Hematopoietic multipotent progenitor cell treated with erythropoietin and hydrocortisone succinate and interleukin-3 and kit ligand, for 4 days (in vitro differentiated cells): ENCODE data around the gene SAMD3.
A peak's percentile ranks its signal among the peaks of the same experiment; 100 is the strongest.
"Not testable (repeated sequence)": the region's sequence is repeated elsewhere in the genome, so short reads cannot be mapped to it uniquely, and the experiment has no call there.

Source experiments
- DNase-seq: peaks from one replicate; pipeline ENCODE4 v3.0.0-alpha.2; 2015

The SAMD3 gene

DNA sequence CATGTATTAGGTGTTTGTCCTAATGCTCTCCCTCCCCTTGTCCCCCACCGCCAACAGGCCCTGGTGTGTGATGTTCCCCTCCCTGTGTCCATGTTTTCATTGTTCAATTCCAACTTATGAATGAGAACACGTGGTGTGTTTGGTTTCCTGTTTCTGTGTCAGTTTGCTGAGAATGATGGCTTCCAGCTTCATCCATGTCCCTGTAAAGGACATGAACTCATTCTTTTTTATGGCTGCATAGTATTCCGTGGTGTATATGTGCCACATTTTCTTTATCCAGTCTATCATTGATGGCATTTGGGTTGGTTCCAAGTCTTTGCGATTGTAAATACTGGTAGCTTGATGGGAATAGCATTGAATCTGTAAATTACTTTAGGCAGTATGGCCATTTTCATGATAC, 52.6 kb downstream of the SAMD3 start:
- DNase-seq, result not testable (repeated sequence)

GRCh38 chr6:130167655-130168054, 55.1 kb downstream of the SAMD3 start:
- DNase-seq, result no peak

- no peak for DNase-seq
These were observed 58.5 kb downstream of the SAMD3 start for GRCh38 chr6:130164251-130164650.

- no peak for DNase-seq
These were observed 59.5 kb downstream of the SAMD3 start for GRCh38 chr6:130163266-130163665.

DNA sequence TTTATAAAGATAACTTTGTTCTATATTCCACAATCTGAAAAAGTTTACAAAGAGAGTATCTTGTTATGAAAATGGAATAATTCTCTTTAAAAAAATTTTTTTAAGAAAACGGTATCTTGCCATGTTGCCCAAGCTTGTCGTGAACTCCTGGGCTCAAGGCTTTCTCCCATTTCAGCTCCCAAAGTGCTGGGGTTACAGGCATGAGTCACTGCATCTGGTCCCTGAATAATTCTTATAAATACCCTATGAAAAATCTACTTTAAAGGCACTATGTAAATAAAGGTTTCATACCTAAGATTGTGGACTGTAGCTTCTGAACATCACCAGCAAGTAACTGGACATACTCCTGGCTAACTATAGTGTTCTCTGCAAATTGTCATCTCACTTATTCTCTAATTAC, 60.3 kb downstream of the SAMD3 start:
- no peak for DNase-seq

DNA sequence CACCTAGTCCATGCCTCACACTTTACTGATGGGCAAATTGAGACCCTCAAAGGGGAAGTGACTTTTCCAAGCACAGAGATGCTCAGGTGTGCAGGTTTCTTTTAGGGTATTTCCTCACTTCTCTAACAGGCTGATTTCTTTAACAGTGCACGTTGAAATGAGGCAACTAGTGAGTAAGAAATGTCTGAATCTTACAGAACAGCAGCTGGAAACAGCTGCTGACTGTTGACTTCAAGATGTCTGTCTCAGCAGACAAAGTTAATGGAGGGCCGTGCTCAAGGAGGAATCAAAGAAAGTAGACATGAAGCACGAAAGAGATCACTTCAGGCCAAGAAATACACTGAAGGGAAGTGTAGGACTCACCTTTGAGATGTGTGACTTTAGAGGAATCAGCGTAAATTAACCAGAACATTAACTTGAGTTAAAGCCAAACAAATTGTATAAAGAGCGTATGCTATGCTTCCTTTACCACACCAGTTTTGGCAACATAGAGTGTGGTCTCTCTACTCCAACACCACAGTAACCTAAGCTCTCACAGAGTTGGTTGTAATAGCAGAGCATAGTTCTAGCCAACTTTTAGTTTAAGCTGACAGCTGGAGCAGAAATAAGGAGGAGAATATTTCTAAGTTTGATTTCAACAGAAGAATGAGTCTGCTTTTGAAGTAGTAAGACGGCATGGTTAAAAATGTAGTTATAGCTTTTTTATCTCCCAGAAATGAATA, 60.9 kb downstream of the SAMD3 start:
- no peak for DNase-seq

DNA sequence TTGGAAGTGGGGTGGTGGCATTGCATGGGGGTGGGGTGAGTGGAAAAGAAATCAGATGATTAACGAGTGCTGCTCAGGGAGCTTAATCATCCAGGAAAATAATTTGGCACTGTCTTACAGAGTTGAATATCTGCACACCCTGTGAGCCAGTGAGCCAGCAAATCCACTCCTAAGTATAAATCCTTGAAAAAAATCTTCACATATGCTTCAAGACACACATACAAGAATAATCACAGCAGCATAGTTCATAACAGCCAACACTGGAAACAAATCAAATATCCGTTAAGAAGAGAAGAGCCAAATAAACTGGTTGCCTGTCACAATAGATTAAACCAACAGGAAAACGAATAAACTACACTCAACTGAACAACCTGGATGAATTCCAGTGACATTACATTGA, 62.8 kb downstream of the SAMD3 start:
- DNase-seq, result no peak

DNA sequence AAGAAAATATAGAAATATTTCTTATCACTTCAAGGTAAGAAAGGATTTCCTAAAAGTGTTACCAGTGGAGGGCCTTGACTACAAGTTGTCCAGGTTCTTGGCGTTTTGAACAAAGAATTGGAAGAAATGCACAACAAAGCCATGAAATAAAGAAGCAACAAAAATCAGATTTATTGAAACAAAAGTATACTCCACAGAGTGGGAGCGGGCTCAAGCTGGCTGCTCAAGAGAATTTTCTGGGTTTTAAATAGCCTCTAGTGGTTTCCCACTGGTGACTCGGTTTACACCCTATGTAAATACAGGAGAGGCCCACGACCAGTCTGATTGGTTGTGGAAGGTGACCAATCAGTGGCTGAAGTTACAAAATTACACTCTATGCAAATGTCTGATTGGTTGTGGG, 64.2 kb downstream of the SAMD3 start:
- DNase-seq, result no peak

- peak; percentile 33 for DNase-seq
These were observed 64.7 kb downstream of the SAMD3 start for GRCh38 chr6:130158056-130158455.

DNA sequence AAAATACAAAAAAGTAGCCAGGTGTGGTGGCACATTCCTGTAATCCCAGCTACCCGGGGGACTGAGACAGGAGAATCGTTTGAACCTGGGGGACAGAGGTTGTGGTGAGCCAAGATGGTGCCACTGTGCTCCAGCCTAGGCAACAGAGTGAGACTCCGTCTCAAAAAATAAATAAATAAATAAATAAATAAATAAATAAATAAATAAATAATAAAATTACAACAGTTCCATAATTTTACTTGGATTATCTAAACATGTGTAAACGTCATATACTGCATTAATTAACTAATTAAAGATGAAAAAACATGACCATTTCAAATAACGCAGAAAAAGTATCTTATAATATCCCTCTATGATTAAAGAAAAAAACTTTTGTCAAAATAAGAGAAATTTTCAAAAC, 65.8 kb downstream of the SAMD3 start:
- no peak for DNase-seq

DNA sequence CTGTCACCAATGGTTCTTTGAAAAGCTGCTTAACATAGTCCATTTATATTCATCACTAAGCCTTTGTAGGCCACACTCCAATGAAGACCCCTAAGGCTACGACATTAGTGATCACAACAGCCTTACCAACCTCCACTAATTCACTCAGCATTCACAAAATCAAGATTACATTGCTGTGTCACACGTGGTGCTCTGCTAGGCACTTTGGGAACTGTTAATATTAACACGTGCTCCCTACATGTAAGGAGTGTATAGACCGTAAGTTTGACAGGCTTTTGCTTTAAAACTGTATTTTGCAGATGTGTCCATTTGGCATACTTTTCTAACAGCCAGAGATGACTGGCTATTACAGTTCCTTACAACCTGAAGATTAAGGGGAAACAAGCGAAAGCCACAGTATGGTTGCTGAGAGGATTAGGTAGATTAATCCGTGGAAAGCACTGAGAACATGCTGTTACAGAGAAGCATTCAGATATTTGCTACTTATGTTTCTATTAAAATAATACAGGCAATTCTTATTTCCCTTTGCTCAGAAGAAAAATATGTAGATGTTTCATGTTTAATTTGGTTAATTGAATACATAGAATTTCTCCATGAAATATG, 69.7 kb downstream of the SAMD3 start:
- no peak for DNase-seq

DNA sequence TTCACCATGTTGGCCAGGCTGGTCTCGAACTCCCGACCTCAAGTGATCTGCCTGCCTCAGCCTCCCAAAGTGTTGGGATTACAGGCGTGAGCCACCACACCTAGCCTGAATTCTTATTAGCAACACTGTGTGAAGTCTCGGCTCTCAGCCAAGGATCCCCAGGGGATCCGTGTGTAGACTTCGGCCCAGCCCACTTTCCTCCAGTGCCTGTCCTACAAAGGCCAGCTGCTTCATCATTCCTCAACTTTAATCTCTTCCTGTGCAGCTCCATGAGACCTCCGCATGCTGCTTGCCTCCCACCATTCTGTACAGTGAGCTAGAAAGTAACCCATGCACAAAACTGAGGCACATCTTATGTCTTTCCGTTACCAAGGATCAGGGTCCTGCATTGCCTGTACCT, 71.8 kb downstream of the SAMD3 start:
- DNase-seq, result no peak

- DNase-seq, result not testable (repeated sequence)
These were observed 73.7 kb downstream of the SAMD3 start for GRCh38 chr6:130149016-130149415.

GRCh38 chr6:130148181-130148580, 74.6 kb downstream of the SAMD3 start:
- DNase-seq, result peak; percentile 38

GRCh38 chr6:130147111-130147510, 75.6 kb downstream of the SAMD3 start:
- DNase-seq, result no peak

DNA sequence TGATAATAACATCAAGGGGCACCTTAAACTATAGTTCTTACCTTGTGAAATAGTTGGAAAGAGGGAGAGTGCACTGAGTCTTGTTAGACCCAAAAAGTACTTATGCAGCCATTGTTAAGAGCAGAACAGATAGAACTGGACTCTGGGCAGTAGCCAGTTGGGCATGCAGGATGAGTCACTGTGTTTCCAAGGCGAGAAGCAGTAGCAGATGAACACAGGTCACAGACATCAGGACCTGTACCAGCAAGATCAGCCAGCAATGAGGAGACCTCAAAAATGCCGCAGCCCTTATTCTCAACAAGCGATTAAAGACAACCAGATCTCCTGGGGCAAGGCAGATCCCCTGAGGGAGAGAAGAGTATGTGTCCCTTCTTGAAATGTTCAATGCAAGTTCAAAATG, 79.0 kb downstream of the SAMD3 start:
- no peak for DNase-seq

- peak; percentile 65 for DNase-seq
These were observed 82.7 kb downstream of the SAMD3 start for GRCh38 chr6:130140084-130140483.

DNA sequence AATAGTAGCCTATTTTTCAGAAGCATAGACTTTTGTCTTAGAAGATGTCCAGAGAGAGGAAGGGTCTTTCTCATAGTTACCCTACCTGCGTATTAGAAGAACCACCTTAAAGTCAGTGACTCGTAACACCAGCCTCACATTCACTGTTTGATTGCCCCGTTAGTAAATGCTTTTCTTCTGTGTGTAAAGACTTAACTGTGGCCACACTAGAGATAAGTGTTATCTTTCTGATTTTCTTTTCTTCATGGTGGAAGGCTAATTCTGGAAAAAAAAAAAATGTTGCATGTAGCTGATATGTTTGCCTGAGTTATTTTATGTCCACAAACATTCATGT, 83.9 kb downstream of the SAMD3 start:
- peak; percentile 6 for DNase-seq

DNA sequence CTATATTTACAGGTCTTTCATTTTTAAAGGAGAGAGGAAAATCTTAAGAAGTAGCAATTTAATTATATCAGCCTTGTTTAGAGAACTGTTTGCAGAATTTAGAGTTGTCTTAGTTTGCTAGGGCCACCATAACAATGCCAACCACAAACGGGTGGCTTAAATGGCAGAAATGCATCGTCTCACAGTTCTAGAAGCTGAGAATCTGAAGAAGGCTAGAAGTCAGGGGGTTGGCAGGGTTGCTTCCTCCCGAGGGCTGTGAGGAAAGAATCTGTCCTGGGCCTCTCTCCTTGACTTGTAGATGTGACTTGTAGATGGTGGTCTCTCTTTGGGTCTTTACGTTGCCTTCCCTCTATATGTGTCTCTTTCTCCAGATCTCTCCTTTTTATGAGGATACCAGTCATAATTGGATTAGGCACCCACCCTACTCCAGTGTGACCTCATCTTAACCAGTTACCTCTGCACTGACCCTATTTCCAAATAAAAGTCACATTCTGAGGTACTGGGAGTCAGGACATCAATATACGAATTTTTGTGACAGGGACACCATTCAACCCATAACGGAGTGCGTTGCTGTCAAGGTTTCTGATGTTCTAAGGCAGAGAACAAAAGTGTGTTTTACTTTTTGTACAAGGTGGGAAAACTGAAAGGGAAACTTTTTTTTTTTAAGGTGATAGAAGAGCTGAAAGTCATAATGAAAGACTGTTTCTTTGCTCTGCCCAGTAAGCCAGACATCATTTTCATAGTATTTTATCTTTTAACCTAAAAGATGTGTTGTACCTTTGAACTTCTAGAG, 84.4 kb downstream of the SAMD3 start:
- DNase-seq, result no peak

- DNase-seq, result no peak
These were observed 86.0 kb downstream of the SAMD3 start for GRCh38 chr6:130136798-130137197.

GRCh38 chr6:130134582-130134981, 88.2 kb downstream of the SAMD3 start:
- no peak for DNase-seq

- DNase-seq, result peak; percentile 13
These were observed 90.5 kb downstream of the SAMD3 start for GRCh38 chr6:130132286-130132701.

- no peak for DNase-seq
These were observed 92.9 kb downstream of the SAMD3 start for GRCh38 chr6:130129762-130130246.

DNA sequence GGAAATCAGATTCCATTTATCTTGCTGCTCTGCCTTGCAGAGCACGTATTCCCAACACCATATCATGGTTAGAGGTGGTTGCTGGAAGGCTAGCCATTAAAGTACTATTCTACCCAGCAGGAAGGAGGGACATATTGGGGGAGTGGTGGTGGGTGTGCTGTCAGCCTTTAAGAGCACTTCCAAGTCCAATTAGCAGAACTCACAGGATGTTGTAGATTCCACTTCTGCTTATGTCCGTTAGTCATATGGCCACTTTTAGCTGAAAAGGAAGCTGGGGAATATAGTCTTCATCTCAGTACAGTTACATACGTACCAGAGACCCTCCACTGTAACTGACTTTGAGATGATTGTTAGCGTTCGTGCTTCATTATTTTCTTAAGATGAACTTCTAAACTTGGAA, 94.4 kb downstream of the SAMD3 start:
- DNase-seq, result no peak
